GM21825 (cell line): Measurements from ENCODE around the gene SLC24A3.

Source experiments
- ATAC-seq: cut with Tn5 transposase; IDR thresholded peaks from one replicate; pipeline ENCODE4 v1.9.1; 2021; ENCODE audit warnings: mild to moderate bottlenecking, moderate library complexity; ENCODE audit not compliant: unreplicated experiment

Gene SLC24A3

DNA sequence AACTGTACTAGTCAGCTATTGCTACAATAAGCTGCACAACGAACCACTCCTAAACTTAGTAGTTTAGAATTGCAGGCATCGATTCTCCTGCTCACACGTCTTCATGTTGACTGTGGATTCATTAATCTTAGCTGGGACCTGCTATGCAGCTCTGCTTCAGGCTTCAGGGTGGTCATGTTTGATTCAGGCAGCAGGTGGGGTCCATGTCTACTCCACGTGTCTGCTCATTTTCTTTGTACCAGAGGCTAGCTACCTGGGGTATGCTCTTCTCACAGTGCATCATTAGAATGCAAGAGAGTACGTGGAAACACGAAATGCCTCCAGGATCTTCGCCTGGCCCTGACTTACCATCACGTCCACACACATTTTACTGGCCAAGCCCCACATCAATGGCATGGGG is 481.1 kb downstream of the SLC24A3 start:
- ATAC-seq = no peak

- no peak for ATAC-seq
These were observed 482.6 kb downstream of the SLC24A3 start for GRCh38 chr20:19695081-19695480.

DNA sequence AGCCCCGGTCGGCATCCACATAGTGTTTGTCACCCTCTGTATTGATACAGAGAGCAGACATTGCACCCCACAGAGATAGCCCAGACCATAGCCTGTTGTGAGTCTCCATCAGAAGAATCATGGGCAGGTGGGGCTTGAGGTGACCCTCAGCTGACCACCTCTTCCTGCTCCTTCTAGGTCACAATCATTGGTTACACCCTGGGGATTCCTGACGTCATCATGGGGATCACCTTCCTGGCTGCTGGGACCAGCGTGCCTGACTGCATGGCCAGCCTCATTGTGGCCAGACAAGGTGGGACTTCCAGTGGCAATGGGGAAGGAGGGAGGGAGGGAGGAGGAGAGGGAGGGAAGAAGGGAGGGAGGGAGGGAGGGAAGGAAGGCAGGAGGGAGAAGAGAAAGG is 484.2 kb downstream of the SLC24A3 start:
- ATAC-seq = no peak

- ATAC-seq = no peak
These were observed 485.0 kb downstream of the SLC24A3 start for GRCh38 chr20:19697415-19697814.

- ATAC-seq = no peak
These were observed 486.9 kb downstream of the SLC24A3 start for GRCh38 chr20:19699180-19699971.

GRCh38 chr20:19701429-19701828 is 489.0 kb downstream of the SLC24A3 start:
- ATAC-seq = no peak

DNA sequence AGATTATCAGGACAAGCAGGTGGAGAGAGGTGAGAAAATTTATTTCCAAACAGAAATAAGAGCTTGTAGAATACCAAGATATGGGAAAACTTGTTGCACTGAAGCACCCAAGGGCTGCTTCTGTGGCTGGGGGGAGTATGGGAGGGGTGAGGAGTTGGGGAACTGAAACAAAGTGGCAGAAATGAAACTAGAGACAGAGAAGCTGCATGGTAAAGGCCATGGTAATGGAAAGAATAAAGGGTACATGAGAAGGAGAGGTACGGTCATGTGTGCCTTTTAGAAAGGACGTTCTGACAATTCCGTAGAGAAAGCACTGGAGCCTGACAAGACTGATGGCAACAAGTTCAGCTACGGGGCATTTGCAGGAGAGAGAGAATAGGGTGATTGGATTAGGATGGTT is 494.0 kb downstream of the SLC24A3 start:
- ATAC-seq = no peak

- ATAC-seq = no peak
These were observed 497.3 kb downstream of the SLC24A3 start for GRCh38 chr20:19709635-19710335.

GRCh38 chr20:19710336-19711120 is 498.1 kb downstream of the SLC24A3 start:
- ATAC-seq = no peak

DNA sequence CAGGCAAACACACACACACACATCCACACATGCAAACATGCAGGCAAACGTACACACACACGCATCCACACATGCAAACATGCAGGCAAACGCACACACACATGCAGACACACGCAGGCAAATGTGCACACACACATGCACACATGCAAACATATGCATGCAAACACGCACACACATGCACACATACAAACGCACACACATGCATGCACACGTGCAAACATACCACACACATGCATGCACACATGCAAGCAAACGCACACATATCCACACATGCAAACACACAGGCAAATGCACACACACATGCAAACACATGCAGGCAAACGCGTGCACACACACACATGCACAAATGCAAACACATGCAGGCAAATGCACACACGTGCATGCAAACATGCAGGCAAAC is 498.7 kb downstream of the SLC24A3 start:
- no peak for ATAC-seq

DNA sequence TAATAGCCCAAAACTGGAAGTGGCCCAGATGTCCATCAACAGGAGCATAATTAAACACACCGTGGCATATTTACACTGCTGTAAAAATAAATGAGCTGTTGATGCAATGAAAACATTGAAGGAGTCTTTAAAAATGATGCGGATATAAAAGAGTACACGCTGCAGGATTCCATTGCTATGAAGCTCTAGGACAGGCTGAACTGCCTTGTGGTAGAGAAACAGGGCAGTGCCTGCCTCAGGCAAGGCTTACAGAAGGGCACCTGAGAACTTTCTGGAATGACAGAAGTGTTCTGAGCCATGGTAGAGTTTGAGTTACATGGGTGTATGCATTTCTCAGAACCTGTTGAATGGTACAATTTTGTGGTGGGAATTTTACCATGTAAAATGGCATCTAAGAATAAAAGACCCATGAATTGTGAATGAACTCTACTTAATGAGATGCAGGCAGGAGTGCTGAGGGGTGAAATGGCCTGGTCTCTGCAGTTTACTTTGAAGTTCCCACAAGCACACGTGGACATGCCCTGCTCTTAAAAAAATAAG is 500.3 kb downstream of the SLC24A3 start:
- no peak for ATAC-seq

DNA sequence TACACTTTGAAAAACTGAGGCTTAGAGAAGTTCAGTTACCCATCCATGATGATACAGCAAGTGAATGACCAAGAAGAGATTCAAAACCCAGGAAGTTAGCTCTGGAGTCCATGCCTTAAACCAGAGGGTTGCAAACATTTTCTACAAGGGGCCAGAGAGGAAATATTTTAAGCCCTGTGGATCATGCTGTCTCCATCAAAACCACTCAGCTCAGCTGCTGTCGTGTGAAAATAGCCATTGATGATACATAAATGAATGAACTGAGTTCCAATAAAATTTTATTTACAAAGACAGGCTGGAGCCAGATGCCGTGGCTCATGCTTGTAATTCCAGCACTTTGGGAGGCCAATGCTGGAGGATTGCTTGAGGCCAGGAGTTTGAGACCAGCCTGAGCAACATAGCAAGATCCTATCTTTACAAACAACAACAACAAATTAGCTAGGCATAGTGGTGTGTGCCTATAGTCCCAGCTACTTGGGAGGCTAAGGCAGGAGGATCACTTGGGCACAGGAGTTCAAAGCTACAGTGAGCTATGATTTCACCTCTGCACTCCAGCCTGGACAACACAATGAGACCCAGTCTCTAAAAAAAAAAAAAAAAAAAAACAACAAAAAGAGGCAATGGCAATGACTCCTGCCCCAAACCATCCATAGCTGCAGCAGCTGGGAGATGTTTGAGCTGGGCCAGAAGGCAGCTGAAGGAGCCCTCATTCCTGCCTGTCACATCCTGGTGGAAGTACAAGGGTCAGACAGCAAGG is 501.6 kb downstream of the SLC24A3 start:
- no peak for ATAC-seq

- no peak for ATAC-seq
These were observed 502.1 kb downstream of the SLC24A3 start for GRCh38 chr20:19714579-19714840.

GRCh38 chr20:19715986-19716385 is 503.5 kb downstream of the SLC24A3 start:
- no peak for ATAC-seq

GRCh38 chr20:19718880-19719279 is 506.4 kb downstream of the SLC24A3 start:
- ATAC-seq = no peak

- no peak for ATAC-seq
These were observed 508.5 kb downstream of the SLC24A3 start for GRCh38 chr20:19720991-19721390.

- no peak for ATAC-seq
These were observed 510.6 kb downstream of the SLC24A3 start for GRCh38 chr20:19723051-19723450.

GRCh38 chr20:19723813-19724430 is 511.5 kb downstream of the SLC24A3 start:
- no peak for ATAC-seq

DNA sequence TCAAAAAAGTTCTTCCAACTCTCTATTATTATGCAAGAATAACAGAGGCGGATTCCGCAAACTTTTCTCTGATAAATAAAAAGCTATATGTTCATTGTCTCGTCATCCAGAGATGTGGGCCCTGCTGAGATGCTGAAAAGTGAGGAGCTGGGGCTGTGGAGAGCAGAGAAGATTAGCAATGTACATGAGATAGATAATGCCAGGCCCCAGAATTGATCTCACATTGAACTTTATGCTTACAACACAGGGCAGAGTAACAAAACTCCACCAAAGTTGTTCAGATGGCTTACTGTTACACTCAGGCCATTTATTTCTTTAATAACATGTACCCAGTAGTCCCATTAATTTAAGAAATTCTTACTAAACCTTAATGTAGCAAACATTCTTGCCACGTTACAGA is 512.9 kb downstream of the SLC24A3 start:
- ATAC-seq = no peak

- no peak for ATAC-seq
These were observed 513.5 kb downstream of the SLC24A3 start for GRCh38 chr20:19725814-19726525.
